Measurements from ENCODE around the gene MARF1. TPM values are rescaled to one million over a fixed set of nuclear protein-coding genes. Genes with fewer than 3 reads are reported as not detected.

The MARF1 gene
- total and polyA plus RNA-seq, 2 of the 8 experiments (the other 6 are each of a cell fraction or from before 2014, with no cell fraction given): 5.6 to 31.4 TPM

GRCh38 chr16:15639061-15639568 lies 3.8 kb downstream of the MARF1 start (continued):
- TF ChIP-seq NRF1 (IDR thresholded peaks at IDR 0.05; ENCODE audit: low read depth, low read length): no peak

Measured in H1 (cell line).